HL-60 (cell line): Measurements from ENCODE around the gene SDK1.

Source experiments
- DNase-seq, 2 experiments: peaks; one replicate each; pipeline ENCODE4 v3.0.0-alpha.2; 2010 to 2020; ENCODE audit warnings: low read depth in 1 of 2, low spot score in 1 of 2
- H3K27ac ChIP-seq: fragments of 250-450 bp; sonication (Bioruptor Pico); replicated peaks from 2 replicates; pipeline ENCODE4 v1.5.1; 2020; ENCODE audit warnings: mild to moderate bottlenecking, moderate library complexity
- H3K27me3 ChIP-seq: fragments of 250-450 bp; sonication (Bioruptor Pico); 2 replicates; pipeline ENCODE4 v1.5.1; 2021; ENCODE audit warnings: mild to moderate bottlenecking, moderate library complexity; ENCODE audit not compliant: insufficient read depth, poor library complexity, severe bottlenecking
- H3K4me3 ChIP-seq: replicated peaks from 2 replicates; pipeline ENCODE4 v1.5.1; 2011; ENCODE audit warnings: mild to moderate bottlenecking, control low read depth, low read length; ENCODE audit not compliant: insufficient read depth
- GABPA ChIP-seq: IDR thresholded peaks from 2 replicates; pipeline ENCODE4 v1.6.1; 2012; ENCODE audit warnings: low read depth
- POLR2AphosphoS5 ChIP-seq: IDR thresholded peaks from 2 replicates; pipeline ENCODE4 v1.6.1; 2012; ENCODE audit warnings: low read depth
- REST ChIP-seq: IDR thresholded peaks from 2 replicates; pipeline ENCODE4 v1.6.1; 2012; ENCODE audit warnings: low read depth; ENCODE audit not compliant: insufficient replicate concordance
- SPI1 ChIP-seq: IDR thresholded peaks from 2 replicates; pipeline ENCODE4 v1.6.1; 2012; ENCODE audit warnings: low read depth, mild to moderate bottlenecking, borderline replicate concordance
- TF ChIP-seq, protein P1 (sequence below): IDR thresholded peaks from one replicate; pipeline ENCODE4 v1.5.1; 2011; ENCODE audit warnings: low read length, control low read depth, inconsistent platforms; ENCODE audit not compliant: insufficient read depth

SDK1 gene

GRCh38 chr7:3762146-3762831 lies 461.2 kb downstream of the SDK1 start:
- TF ChIP-seq REST (no peak), POLR2AphosphoS5 (no peak), GABPA (no peak), SPI1 (no peak)
- TF ChIP-seq, protein P1, sequence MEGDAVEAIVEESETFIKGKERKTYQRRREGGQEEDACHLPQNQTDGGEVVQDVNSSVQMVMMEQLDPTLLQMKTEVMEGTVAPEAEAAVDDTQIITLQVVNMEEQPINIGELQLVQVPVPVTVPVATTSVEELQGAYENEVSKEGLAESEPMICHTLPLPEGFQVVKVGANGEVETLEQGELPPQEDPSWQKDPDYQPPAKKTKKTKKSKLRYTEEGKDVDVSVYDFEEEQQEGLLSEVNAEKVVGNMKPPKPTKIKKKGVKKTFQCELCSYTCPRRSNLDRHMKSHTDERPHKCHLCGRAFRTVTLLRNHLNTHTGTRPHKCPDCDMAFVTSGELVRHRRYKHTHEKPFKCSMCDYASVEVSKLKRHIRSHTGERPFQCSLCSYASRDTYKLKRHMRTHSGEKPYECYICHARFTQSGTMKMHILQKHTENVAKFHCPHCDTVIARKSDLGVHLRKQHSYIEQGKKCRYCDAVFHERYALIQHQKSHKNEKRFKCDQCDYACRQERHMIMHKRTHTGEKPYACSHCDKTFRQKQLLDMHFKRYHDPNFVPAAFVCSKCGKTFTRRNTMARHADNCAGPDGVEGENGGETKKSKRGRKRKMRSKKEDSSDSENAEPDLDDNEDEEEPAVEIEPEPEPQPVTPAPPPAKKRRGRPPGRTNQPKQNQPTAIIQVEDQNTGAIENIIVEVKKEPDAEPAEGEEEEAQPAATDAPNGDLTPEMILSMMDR: no peak
- Histone ChIP-seq H3K27ac (no peak overlapping the region), H3K4me3 (no peak overlapping the region)

DNA sequence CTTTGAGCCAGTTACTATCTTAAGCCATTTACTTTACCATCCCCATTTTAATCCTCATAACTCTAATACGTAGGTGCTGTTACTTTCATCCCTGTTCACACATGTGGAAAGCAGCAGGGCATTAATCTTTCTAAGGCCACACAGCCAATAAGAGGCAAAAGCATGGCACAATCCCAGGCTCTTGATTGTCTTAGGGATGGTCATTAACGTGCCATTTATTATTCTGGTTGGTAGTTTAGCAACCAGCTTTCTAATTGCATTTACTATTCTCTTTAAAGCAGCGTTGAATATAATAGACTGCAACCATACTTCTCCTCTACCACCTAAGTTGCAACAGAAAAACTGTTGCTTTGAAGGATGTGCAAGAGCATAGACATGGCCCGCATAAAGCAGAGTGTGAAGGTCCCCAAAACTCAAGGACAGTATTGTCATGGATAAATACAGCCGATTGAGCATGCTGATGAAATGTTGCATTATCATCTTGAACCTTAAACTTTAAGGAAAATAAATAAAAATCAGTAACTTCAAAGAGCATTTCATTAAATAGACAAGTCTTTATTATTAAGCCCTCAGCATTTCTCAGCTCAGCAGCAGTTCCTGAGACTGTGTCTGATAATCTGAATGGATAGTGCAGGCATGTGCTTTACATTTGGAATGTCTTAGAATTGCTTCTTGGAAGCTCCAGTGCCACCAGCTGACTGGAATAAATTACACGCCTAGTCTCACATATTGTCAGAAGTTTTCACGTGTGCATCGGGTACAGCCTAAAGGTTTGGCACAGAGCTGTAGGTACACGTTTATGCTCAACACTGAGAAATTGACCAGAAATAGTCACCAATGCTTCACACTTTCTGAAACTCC lies 467.1 kb downstream of the SDK1 start:
- TF ChIP-seq GABPA (no peak), REST (no peak), SPI1 (no peak), POLR2AphosphoS5 (no peak)
- TF ChIP-seq, protein P1: no peak
- Histone ChIP-seq H3K27ac (no peak overlapping the region), H3K27me3 (no peaks in the 10 kb centered on the region), H3K4me3 (no peak overlapping the region)
- DNase-seq: no peak

More at GRCh38 chr7:3762146-3762831, 461.2 kb downstream of the SDK1 start:
- H3K27me3 ChIP-seq: no peaks in the 10 kb centered on the region
- no peak for DNase-seq

GRCh38 chr7:3771906-3772305 lies 470.9 kb downstream of the SDK1 start:
- H3K27ac ChIP-seq: no peak overlapping the region
- TF ChIP-seq, protein P1: no peak
- TF ChIP-seq REST (no peak), GABPA (no peak), SPI1 (no peak), POLR2AphosphoS5 (no peak)
- no peak overlapping the region for H3K4me3 ChIP-seq
- DNase-seq: no peak
- H3K27me3 ChIP-seq: no peaks in the 10 kb centered on the region
